ENCODE measurements around the gene CDRT4. TPM values are rescaled to one million over a fixed set of nuclear protein-coding genes. Genes with fewer than 3 reads are reported as not detected.

CDRT4 gene
- total RNA-seq, 1 experiment from 2014 or later, result 6.2 TPM

GRCh38 chr17:15398736-15399331, 68.6 kb downstream of the CDRT4 start:
- Histone ChIP-seq H3K27me3 (ENCODE audit: insufficient read depth, low read length) (no peaks in the 10 kb centered on the region), H3K36me3 (ENCODE audit: control insufficient read depth in 1 of 2, insufficient read depth in 2 of 2, low read length in 2 of 2) (no peaks in the 10 kb centered on the region), H3K9me3 (ENCODE audit: control insufficient read depth in 1 of 2, insufficient read depth in 1 of 2, low read depth in 1 of 2, low read length in 2 of 2) (no peaks in the 10 kb centered on the region), H3K4me1 (ENCODE audit: control insufficient read depth in 1 of 2, insufficient read depth in 2 of 2, low read length in 2 of 2) (peaks cover 8 to 16% of the 10 kb centered on the region in 2 experiments), H4K20me1 (ENCODE audit: insufficient read depth) (no peaks in the 10 kb centered on the region), H3K9me2 (ENCODE audit: insufficient read depth) (no peaks in the 10 kb centered on the region), H2AFZ (ENCODE audit: low read depth, low read length, poor library complexity, severe bottlenecking) (peak overlapping the region; percentile 4), H3K27ac (ENCODE audit: low read depth, low read length) (no peak overlapping the region), H3K9ac (ENCODE audit: low read length) (no peak overlapping the region), H3K4me2 (ENCODE audit: low read length) (peak overlapping the region; percentile 46), H3K4me3 (replicated peaks in 1 of 2; ENCODE audit: low read depth in 1 of 2, low read length in 2 of 2) (no peak overlapping the region), H3K79me2 (ENCODE audit: insufficient read depth, low read length) (no peaks in the 10 kb centered on the region)
- TF ChIP-seq ZNF274 (IDR thresholded peaks at IDR 0.05; ENCODE audit: low read depth, low read length) (no peak), POLR2AphosphoS5 (IDR thresholded peaks at IDR 0.05; ENCODE audit: low read depth, low read length) (no peak), CTCF (IDR thresholded peaks at IDR 0.05 in 2 of 3, conservative IDR thresholded peaks at IDR 0.05 in 1 of 3; ENCODE audit: borderline replicate concordance in 1 of 3, insufficient read depth in 1 of 3, low read depth in 2 of 3, low read length in 2 of 3) (no peak), FOSL1 (IDR thresholded peaks at IDR 0.05; ENCODE audit: low read depth) (no peak), ZBTB33 (IDR thresholded peaks at IDR 0.05; ENCODE audit: extremely low read depth, insufficient replicate concordance, low read length) (no peak), ZFX (IDR thresholded peaks at IDR 0.05) (no peak), TCF7L2 (IDR thresholded peaks at IDR 0.05; ENCODE audit: borderline replicate concordance, extremely low read depth, insufficient read depth, insufficient read length) (no peak), POLR2A (IDR thresholded peaks at IDR 0.05; ENCODE audit: borderline replicate concordance, extremely low read depth, insufficient read depth, insufficient read length) (no peak), JUND (IDR thresholded peaks at IDR 0.05) (no peak), CBX3 (IDR thresholded peaks at IDR 0.05; ENCODE audit: low read depth) (no peak), EGR1 (IDR thresholded peaks at IDR 0.05; ENCODE audit: low read depth) (no peak), EZH2phosphoT487 (IDR thresholded peaks at IDR 0.05; ENCODE audit: borderline replicate concordance) (no peak)
- ChIA-PET POLR2A (no interaction called here), RAD21 (ENCODE audit: low non-redundant PET in 1 of 2, low total read pairs in 2 of 2, uncharacterized antibody in 2 of 2, unreplicated experiment in 2 of 2) (no interaction called here), CTCF (interaction anchor here (1.7 kb wide), 1 partner anchor 104 kb away, joined by 4 read pairs; no protein-coding TSS in a partner anchor)
- no TSS peak for BruUV-seq (replicated peaks)
- DNase-seq (ENCODE audit: low read depth, low spot score) (no peak), ATAC-seq (peak; percentile 27; the same call in 1 of the 2 replicates)
- intact Hi-C loops (cut with micrococcal nuclease), result no loop called here

Measured in HCT116 (cell line).